Measurements from ENCODE around the gene CAPN12. TPM values are rescaled to one million over a fixed set of nuclear protein-coding genes. Genes with fewer than 3 reads are reported as not detected.

The CAPN12 gene
- total and polyA plus RNA-seq, 10 donors: 9.0 to 33.3 (median 16.0) TPM

GRCh38 chr19:38695832-38696728 lies 48.2 kb downstream of the CAPN12 start:
- Histone ChIP-seq H3K27ac (peak overlapping the region; percentile 74 to 91 (median 84)), H3K9me3 (no peaks in the 10 kb centered on the region), H3K27me3 (replicated peaks in 1 of 7) (no peaks in the 10 kb centered on the region), H3K36me3 (peaks cover 0 to 58% (median 8%) of the 10 kb centered on the region in 6 donors), H3K4me3 (peak overlapping the region in 2 of 8 donors; percentile 2 to 49), H3K4me1 (peaks cover 86 to 100% (median 95%) of the 10 kb centered on the region in 6 donors)
- TF ChIP-seq POLR2A (IDR thresholded peaks at IDR 0.05) (no peak), CTCF (IDR thresholded peaks at IDR 0.05 in 8 of 11, conservative IDR thresholded peaks at IDR 0.05 in 3 of 11) (no peak), POLR2AphosphoS5 (IDR thresholded peaks at IDR 0.05) (no peak)
- 81 to 87% (median 82%) methylated on average over 22 of the region's 22 CpGs for WGBS, 5 donors
- DNase-seq: no peak
- intact Hi-C loops (cut with DNase I; ENCODE audit: low total_unique reads): no loop called here

GRCh38 chr19:38695317-38695683 lies 49.0 kb downstream of the CAPN12 start:
- no peak for DNase-seq
- 21 to 27% (median 26%) methylated on average over 9 of the region's 9 CpGs for WGBS, 5 donors
- Histone ChIP-seq H3K4me1 (peaks cover 86 to 100% (median 96%) of the 10 kb centered on the region in 6 donors), H3K9me3 (no peaks in the 10 kb centered on the region), H3K4me3 (peak overlapping the region in 3 of 8 donors; percentile 2 to 49 (median 9)), H3K27me3 (replicated peaks in 1 of 7) (no peaks in the 10 kb centered on the region), H3K36me3 (peaks cover 0 to 53% (median under 1%) of the 10 kb centered on the region in 6 donors), H3K27ac (peak overlapping the region; percentile 74 to 91 (median 84))
- TF ChIP-seq POLR2AphosphoS5 (IDR thresholded peaks at IDR 0.05): peak in 2 of 3 donors; percentile 52 to 59
- TF ChIP-seq CTCF (IDR thresholded peaks at IDR 0.05 in 8 of 11, conservative IDR thresholded peaks at IDR 0.05 in 3 of 11): peak in 1 of 11 experiments; percentile 15
- no peak for TF ChIP-seq POLR2A (IDR thresholded peaks at IDR 0.05)
- intact Hi-C loops (cut with DNase I; ENCODE audit: low total_unique reads): no loop called here

DNA sequence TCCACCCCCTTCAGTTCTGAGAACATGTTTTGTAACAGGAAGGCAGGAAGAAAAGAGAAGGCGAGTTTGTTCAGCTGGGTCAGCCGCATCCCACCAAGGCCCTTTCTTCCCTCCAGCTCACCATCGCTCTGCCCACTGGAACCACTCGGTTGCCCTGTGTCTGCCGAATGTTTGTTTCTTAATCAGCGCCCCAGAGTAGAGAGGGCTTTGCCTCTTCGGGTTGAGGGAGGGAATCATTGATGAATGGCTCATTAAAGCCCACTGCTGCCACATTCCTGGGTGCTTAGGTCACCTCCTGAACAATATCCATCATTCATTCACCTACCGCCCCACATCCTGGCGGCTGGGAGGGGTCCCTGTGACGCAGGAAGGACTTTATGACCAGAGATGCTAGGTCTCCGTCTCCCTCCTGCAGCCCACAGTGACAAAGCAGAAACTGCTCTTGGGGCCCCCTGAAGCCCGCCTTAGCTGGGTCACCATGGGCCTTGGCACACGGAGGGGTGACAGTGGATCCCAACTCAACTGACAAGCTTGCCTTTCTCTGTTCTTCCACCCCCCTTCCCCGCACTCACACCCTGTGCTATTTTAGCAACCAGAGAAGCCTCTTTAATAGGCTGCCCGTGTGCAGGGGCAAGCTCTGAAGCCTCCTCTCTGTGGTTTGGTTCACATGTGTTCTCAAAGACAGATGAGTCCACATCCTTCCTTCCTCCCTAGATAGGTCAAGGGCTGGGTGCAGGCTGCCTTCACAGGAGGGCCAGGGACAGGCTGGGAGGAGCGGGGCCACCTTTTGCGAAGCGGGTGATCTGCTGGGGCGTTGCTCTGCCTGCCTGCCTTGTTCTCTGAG lies 50.7 kb downstream of the CAPN12 start:
- WGBS, 5 donors: 12 to 29% (median 13%) methylated on average over 17 to 19 of the region's 19 CpGs
- TF ChIP-seq CTCF (IDR thresholded peaks at IDR 0.05 in 8 of 11, conservative IDR thresholded peaks at IDR 0.05 in 3 of 11) (no peak), POLR2A (IDR thresholded peaks at IDR 0.05) (no peak), POLR2AphosphoS5 (IDR thresholded peaks at IDR 0.05) (peak; percentile 63 to 73 (median 70))
- Histone ChIP-seq H3K27me3 (replicated peaks in 1 of 7) (no peaks in the 10 kb centered on the region), H3K9me3 (no peaks in the 10 kb centered on the region), H3K27ac (peak overlapping the region; percentile 74 to 91 (median 84)), H3K36me3 (peaks cover 0 to 55% (median 0%) of the 10 kb centered on the region in 6 donors), H3K4me3 (peak overlapping the region in 2 of 8 donors; percentile 6 to 49), H3K4me1 (peaks cover 76 to 100% (median 93%) of the 10 kb centered on the region in 6 donors)
- intact Hi-C loops (cut with DNase I; ENCODE audit: low total_unique reads): no loop called here
- DNase-seq: peak; percentile 88
